Stimulated activated CD4-positive, alpha-beta T cell treated with anti-CD3 and anti-CD28 coated beads, Interleukin-12 subunit alpha, Interleukin-12 subunit beta, amount 100 ng/mL, for 4 hours (primary cell): Measurements from ENCODE around the gene MTARC2.

Source experiments
- DNase-seq: peaks from one replicate; pipeline ENCODE4 v3.0.0-alpha.2; 2020

The MTARC2 gene

DNA sequence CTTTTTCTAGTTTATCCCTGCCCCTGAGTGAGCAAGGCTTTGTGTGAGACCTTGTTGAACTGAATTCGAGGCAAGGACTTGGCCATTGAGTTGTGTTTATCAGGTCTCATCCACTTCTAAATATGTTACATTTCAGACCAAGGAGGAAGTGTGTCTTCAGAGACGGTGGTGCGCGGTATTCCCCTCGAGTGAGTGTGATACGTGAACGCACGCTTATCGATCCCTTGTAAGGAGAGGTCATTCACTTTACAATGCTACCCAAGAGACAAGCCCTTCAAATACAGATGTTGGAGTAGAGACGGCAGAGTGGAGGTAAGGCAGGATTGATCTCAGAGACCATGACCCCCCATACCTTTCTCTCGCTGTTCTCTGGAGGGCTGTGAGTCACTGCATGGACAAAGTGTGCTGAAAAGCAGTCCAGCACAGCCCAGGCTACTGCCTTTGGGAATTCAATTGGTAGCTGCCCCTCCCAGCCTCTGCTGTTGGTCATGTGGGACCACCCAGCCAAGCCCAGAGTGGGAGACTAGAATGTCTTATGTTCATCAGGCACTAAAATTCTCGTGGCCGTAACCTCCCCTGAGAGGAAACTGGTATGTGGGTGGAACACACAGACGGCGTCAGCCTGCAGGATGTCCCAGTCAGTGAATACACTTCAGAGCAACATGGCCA, 22.3 kb downstream of the MTARC2 start:
- DNase-seq, result no peak

- DNase-seq, result no peak
Measured at GRCh38 chr1:220772846-220773245, 24.7 kb downstream of the MTARC2 start.

GRCh38 chr1:220775240-220775853, 27.2 kb downstream of the MTARC2 start:
- DNase-seq, result peak; percentile 34

DNA sequence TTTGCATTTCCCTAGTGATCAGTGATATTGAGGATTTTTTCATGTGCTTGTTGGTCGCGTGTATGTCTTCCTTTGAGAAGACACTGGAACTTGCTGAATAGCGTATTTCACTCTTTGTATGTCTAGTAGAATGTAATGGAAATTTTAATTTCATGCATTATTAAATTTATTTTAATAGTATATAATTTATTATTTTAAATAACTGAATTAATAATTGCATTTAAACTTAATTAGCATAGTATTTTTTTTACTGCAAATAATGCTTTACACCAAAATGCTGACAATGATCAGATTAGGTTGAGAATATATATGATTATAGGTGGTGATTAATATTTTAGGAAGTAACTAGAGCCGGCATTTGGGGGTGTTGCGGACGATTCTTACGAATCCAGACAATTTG, 28.1 kb downstream of the MTARC2 start:
- DNase-seq, result no peak

- peak; percentile 73 for DNase-seq
Measured at GRCh38 chr1:220776720-220777326, 28.7 kb downstream of the MTARC2 start.

GRCh38 chr1:220783453-220783852, 35.3 kb downstream of the MTARC2 start:
- DNase-seq, result no peak

DNA sequence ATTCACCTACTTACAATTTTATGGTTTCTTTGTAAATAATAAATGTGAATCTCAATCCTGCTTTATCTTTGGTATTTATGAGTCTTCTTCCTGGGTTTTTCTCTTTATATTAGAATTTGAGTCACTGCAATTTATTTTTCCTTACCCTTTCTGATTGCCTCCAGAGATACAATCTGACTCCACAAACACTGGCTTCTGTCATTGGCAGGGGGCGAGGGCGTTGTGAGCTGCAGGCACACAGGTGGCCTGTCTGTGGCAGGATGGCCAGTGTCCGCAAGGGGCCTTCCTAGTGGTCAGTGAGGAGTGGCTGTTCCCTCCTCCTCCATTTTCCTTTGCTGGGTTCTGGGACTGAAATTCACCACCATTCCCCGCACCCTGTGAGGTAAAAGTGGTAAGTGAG, 36.6 kb downstream of the MTARC2 start:
- no peak for DNase-seq

GRCh38 chr1:220785166-220786056, 37.3 kb downstream of the MTARC2 start:
- no peak for DNase-seq

GRCh38 chr1:220786057-220786336, 37.9 kb downstream of the MTARC2 start:
- no peak for DNase-seq

GRCh38 chr1:220786337-220787068, 38.4 kb downstream of the MTARC2 start, which contains the start of gene MTARC1:
MTARC1 (plus strand) TSS chr1:220786913; CDS start chr1:220786945, 32 bp downstream.
- no peak for DNase-seq

DNA sequence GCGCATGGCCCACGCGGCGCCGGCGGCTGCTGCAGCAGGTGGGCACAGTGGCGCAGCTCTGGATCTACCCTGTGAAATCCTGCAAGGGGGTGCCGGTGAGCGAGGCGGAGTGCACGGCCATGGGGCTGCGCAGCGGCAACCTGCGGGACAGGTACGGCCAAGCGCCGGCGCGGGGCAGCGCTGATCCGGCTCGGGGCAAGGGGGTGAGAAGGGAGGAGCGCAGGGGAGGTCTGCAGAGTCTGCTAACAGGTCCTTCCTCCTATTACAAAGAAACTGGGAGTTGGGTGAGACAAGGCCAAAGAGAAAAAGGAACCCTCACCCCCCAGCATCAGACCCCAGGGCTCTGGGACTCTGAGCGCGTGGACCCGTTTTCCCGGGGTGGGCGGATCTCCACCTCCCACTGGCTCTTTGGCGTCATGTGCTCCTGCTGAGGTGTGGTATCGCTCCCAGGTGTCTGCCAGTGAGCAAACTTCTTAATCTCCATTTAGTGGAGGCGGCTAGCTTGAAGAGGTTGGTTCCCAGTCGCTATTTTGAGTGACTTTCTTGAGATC, 39.0 kb downstream of the MTARC2 start:
- DNase-seq, result no peak

- DNase-seq, result no peak
Measured at GRCh38 chr1:220788900-220789299, 40.8 kb downstream of the MTARC2 start.

- no peak for DNase-seq
Measured at GRCh38 chr1:220789532-220790147, 41.5 kb downstream of the MTARC2 start.

GRCh38 chr1:220791285-220791684, 43.2 kb downstream of the MTARC2 start:
- no peak for DNase-seq

GRCh38 chr1:220791956-220792355, 43.8 kb downstream of the MTARC2 start:
- no peak for DNase-seq

- no peak for DNase-seq
Measured at GRCh38 chr1:220796530-220796929, 48.4 kb downstream of the MTARC2 start.

GRCh38 chr1:220797044-220797443, 48.9 kb downstream of the MTARC2 start:
- no peak for DNase-seq

DNA sequence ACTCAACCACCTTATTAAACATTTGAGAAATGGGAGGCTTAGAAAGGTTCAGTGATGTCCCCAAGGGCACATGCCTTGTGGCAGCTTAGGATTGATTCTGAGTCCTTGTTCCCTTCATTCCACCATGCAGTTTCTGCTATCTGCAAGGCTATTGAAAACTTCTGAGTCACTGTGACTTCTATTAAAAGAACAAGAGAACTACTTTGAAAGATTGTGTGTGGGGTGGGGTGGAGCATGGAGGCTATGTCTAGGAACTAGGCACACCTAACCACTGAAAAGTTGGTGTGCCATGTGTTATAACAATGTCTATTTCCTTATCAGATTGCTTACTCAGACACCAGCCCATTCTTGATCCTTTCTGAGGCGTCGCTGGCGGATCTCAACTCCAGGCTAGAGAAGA, 49.4 kb downstream of the MTARC2 start:
- DNase-seq, result no peak

GRCh38 chr1:220798338-220798737, 50.2 kb downstream of the MTARC2 start:
- DNase-seq, result no peak

- no peak for DNase-seq
Measured at GRCh38 chr1:220800262-220800661, 52.1 kb downstream of the MTARC2 start.

GRCh38 chr1:220803401-220804201, 55.5 kb downstream of the MTARC2 start:
- no peak for DNase-seq
